CD4-positive, alpha-beta T cell treated with Interleukin-1 beta for 1 hour (primary cell): ENCODE measurements around the gene ATAT1.

Experiments used
- DNase-seq, 2 donors: peaks; one replicate each; pipeline ENCODE4 v3.0.0-alpha.2; 2020 to 2022

Gene ATAT1

DNA sequence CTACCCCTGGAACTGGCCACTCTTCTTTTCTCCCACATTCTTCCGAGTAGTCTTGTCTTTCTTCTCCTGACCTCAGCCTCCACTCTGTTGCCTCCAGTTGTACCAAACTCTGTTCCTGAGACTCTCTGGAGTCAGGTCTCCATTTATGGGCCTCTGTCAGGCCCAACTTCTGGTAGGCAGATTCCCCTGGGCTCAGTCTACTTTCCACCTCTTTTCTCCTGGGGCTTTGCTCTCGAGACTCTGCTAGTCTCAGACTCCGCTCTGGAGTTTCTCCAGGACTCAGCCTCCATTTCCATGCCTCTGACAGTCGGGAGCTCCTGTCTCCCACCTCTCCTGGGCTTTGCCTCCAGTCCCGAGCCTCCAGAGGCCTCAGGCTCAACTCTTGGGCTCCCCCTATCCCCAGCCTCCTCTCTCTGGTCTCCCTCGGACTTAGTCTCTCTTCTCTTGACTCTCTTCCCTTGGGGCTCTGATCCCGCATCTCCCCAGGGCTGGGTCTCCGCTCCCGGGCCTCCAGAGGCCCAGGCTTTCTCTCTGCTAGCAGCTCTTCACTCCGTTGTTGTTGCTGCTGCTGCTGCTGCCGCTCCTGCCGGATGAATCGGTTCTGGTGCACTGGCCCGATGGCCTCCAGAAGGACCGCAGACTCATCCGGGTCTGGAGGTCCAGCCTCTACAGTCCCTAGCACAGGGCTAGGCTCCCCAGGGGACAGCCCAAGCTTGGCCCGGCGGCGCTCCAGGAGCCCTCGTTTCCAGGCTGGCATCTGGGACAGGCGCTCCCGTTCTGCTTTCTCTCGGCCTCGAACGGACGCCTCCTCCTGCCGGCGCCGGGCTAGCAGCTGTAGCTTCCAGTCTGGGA lies 58.7 kb downstream of the ATAT1 start:
- no peak for DNase-seq

DNA sequence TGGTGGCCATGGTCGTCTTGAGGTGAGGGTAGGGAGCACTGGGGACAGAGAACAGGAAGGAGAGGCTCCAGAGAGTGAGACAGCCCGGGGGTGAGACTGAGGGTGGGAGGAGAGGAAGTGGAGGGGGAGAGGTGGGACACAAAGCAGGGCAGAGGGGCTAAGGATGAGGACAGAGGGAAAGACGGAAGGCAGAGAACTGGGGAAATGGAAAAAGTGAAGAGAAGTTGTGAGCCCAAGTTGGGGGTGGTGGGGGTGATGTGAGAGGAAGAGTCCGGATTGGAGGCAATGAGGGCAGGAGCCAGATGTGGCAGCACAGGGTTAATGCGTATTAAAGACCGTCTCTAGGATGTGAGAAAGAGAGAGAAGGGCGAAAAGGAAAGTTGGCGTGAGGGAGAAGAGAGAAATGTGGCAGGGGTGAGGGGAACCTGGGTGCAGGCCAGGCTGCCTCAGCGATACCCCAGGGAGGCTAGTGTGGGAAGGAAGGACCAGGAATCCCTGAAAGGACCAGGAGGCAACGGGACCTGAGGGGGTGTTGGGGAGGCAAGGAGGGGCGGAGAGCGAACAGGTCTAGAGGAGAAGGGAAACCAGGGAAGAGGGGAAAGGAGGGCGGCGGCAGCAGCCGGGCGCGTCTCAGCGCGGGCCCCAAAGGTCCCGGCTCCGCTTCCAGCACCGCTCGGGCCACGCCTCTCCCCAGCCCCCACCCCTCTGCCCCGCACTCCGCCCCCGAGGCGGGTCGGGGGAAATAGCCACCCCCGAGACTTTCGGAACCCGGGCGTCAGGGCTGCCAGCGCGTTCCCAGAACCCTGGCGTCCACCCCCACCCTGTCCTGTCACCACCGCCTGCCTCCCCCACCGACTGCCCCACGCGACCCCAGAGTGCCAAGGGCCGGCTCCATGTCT lies 59.6 kb downstream of the ATAT1 start, which contains the start of gene PPP1R18:
TSS of gene PPP1R18 (minus strand) at position 637 of the 899 bp plus-strand sequence. CDS start at position 10, 627 bp downstream.
- peak; percentile 82 for DNase-seq

DNA sequence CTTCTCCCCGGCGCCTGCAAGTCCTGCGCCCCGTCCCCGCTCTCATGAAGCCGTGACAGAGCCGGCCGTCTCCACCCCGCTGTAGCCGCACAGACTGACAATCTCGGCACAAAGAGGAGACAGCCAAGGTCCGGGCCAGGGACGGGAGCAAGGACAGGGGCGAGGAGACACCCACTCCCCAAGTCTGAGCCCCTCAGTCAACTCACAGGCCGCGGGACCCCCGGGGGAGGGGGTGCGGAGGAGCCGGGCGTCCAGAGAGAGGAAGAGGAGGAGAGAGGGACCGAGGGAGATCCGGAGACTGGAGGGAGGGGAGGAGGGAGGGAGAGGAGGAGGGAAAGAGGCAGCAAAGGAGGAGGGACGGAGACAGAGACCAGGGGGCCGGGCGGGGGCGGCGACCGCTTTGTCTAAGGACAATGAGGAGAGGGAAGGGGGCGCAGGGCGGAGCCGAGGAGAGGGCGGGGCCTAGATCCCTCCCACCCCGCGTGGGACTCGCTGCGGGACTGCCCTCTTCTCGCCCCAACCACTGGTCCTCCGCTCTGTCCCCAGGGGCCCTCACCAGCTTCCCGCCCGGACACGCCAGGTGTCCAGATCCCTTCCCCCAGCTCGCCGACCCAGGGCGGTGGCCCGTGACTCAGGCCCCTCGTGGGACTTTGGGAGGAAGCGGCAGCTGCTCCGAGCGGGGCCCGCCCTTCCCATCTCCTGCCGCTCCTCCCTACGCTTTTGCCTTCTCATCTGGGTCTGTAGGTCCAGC lies 60.4 kb downstream of the ATAT1 start:
- peak; percentile 79 to 90 for DNase-seq

DNA sequence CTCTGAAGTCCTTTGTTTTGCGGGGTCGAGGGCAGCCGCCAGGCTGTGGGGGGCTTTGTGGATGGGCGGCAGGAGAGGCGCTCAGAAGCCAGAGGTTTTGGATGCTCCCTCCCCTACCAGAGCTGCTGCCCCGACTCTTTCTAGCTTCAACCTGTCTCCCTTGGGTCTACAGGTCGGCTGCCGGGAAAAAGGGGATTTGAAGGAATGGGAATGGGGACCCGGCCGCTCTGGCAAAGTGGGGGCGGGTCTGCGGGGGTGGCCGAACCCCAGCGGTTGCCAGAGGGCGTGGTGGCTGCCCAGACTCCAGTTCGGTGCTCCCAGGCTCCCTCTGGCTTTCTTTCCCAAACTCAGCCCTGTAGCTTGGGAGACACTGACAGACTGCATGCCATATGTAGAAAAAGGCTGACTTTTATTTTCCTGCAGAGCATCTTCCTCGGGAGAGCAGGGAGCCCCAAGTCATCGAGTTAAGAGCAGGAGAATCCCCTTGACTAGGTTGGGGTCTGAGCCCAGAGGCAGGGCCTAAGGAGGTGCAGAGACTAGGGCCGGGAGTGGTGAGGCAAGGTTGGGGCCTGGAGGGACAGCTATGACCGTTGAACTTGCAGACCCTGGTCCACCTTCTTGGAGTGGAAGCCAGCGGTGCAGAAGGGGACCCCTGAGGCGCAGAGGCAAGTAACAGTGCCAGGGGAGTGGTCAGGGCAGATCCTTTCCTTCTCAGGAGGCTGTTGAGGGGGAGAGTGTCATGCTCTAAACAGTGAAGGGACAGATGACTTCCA lies 61.2 kb downstream of the ATAT1 start:
- DNase-seq, result no peak

DNA sequence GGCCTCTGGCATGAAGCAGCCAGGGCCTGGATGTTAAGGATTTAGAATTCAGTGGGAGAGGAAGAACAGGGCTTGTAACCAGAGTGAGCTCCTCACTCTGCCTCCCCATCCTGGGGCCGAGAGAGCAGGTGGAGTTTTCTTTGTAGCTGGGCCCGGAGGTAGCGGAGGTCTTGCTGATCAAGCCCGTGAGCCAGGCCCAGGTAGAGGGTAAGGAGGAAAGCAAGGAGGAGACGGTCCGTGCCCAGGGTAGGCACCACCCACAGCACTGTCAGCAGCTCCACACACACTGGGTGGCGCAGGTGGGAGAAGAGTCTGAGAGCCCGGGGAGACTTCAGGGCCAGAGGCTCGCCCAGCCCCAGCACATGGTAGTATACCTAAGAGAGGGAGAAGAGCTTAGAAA lies 61.9 kb downstream of the ATAT1 start:
- peak in 1 of 2 donors; percentile 45 for DNase-seq

DNA sequence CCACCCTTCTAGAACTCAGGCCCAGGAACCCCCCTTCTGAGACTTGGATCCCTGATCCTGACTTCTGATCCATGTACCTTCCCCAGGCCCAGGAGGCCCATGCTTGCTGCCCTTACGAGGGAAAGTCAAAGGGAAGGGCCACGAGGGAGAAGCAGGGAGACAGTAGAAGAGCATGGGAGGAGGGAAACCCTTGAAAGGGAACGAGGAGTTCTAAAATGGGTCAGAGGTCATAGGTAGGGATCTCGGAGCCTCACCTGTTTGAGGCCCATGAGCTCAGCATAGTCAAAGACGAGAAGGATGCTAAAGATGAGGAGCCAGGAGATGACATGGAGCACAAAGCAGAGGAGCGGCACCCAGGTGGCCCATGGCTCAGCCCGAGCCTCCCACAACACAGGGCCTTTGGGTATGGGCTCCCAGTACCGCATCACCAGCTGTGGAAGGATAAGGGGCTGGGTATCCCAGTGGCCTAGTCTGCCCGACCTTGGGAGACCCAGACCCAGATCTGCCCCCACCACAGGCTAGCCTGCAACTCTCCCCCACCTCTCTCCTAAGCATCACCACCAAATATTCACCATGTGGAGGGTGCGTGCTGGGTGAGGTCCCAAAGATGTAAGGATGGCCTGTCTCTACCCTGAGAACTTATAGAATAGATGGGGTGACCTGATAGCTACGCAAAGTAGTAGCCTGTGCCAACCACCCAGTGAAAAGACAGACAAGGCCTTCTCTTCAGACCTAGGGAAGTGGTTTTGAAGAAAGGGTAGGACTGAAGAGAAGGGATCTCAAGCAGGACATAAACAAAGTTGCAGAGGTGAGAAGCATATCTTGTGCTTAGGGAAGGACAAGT lies 62.6 kb downstream of the ATAT1 start:
- no peak for DNase-seq

DNA sequence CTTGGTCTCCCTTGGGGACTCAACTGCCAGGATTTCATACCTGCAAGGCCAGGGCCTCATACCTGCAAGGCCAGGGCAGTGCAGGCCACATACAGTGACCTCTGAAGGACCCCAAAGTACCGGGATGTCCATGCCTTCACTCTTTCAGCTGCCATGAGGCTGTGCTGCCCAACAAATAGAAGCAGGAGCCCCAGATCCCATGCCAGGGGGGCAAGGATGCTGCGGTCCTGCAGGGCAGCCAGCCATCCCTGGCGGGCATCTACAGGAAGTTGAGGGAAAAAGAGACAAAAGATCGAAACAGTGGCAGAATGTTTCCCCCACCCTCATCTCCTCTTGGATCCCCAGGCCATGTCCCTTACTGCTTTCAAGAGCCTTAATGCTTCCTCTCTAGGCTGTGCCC lies 63.3 kb downstream of the ATAT1 start:
- no peak for DNase-seq

DNA sequence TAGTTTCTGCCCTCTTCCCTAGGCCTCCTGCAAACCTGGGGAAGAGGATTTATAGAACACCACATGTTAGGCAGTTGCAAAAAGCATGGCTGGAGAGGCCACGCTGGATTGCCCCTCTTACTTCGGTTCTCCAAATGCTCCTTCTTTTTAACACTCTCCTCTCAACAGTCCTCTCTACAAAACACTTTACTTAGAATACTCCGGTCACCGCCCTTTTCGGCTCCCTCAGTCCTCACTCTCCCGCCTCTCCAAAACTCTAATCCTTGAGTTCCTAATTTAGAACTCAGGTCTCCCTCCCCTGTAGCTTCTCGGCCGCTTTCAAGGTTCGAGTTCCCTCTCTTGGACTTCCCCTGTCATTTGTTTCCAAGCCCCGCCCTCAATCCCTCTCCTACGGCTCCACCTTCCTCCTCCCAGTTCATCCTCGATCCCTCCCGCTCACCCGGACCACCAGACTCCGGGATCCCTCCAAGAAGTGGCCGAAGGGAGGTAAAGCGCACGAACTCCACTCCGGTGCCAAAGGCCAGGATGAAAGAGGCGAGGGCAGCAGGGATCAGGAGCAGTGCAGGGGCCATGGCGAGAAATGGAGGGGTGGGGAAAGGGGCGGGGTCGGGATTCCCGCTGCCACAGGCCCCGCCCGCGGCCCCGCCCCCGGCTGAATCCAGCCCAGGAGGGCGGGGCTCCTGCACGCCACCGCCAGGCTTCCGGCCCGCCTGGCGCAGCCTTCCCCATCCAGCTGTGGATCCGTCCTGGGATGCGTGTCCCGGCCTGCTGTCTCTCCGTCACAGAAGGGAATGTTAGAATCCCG lies 63.9 kb downstream of the ATAT1 start, which contains the start of gene NRM:
TSS of gene NRM (minus strand) at position 582 of the 805 bp plus-strand sequence. CDS start at position 572, 10 bp downstream.
- DNase-seq, result peak; percentile 69 to 71

DNA sequence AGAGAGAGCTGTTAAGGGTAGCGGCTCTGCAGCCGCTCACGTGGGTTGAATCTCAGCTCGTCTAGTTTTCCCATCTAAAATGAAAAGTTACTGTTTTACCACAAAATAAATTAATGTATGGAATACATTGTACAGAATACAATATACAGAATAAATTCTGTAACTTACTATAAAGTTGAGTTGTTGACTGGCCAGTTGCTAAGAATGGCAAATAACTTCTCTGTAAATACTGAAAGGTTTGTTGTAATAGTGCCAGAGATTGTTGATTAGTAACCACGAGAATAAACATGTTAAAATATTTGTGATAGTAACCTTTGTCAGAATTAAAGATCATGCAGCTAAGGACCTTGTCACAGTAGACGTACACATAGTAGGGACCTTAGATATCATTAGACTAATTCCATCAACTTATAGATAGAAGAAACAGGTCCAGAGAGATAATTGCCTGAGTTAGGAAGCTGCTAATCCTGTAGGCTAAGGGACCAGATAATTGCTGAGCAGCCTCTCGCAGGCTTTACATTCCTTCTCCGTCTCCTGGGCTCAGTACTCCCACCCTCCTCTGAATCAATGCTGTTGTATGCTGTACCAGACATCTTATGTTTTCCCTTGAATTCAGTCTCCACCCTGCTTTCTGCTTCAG lies 64.7 kb downstream of the ATAT1 start:
- no peak for DNase-seq
